ENCODE data around the gene PML. TPM values are rescaled to one million over a fixed set of nuclear protein-coding genes. Genes with fewer than 3 reads are reported as not detected.

The PML gene
- total RNA-seq, 1 experiment from 2014 or later: 24.6 TPM

DNA sequence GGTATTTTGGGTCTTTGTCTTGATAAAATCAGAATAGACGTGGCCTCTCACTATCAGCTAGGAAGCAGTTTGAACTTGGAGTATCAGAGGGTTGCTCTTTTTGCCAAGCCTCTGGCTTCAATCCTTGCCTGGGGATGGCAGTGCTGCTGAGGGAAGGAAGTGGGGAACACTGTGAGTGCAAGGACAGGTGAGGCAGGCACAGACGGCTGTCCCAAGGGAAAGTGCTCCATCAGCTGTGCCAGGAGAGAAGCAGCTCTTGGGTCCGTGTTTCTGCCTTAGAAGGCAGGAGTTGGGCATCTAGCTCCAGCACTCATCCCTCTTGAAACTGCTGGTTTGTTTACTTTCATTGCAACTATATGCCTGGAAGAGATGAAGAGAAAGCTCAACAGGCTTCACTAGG is 33.2 kb downstream of the PML start:
- H3K27ac ChIP-seq (ENCODE audit: insufficient read length, low read depth, low read length): no peak overlapping the region
- no peak overlapping the region for H2BK120ac ChIP-seq (ENCODE audit: low read depth, low read length, poor library complexity, severe bottlenecking)
- no peak overlapping the region for H3K9ac ChIP-seq (ENCODE audit: extremely low read depth, insufficient read length, low read length)
- H3K27me3 ChIP-seq (ENCODE audit: insufficient read depth, low read length): no peaks in the 10 kb centered on the region
- no peaks in the 10 kb centered on the region for H4K20me1 ChIP-seq (ENCODE audit: control insufficient read depth, insufficient read depth, insufficient read length)
- no peak overlapping the region for H3K14ac ChIP-seq (ENCODE audit: insufficient read depth, low read length)
- no peak for DNase-seq
- H4K8ac ChIP-seq (replicated peaks; ENCODE audit: insufficient read length, low read depth, low read length): no peak overlapping the region
- WGBS (ENCODE audit: extremely low coverage, insufficient read length, low lambda C conversion rate): no CpG with 5 or more reads among the region's 3 CpGs
- no peak overlapping the region for H2BK12ac ChIP-seq (ENCODE audit: insufficient read length, low read depth, low read length)
- no peak overlapping the region for H2BK5ac ChIP-seq (ENCODE audit: insufficient read length, low read length)
- H3K79me2 ChIP-seq (ENCODE audit: insufficient read depth, low read length): no peaks in the 10 kb centered on the region
- no peaks in the 10 kb centered on the region for H3K23me2 ChIP-seq (ENCODE audit: insufficient read length, low read depth, low read length, poor library complexity, severe bottlenecking)
- H3K4me1 Mint-ChIP-seq: no peaks in the 10 kb centered on the region
- no peak overlapping the region for H3K4me2 ChIP-seq (ENCODE audit: insufficient read depth, insufficient read length, low read length)
- TF ChIP-seq, protein P1, sequence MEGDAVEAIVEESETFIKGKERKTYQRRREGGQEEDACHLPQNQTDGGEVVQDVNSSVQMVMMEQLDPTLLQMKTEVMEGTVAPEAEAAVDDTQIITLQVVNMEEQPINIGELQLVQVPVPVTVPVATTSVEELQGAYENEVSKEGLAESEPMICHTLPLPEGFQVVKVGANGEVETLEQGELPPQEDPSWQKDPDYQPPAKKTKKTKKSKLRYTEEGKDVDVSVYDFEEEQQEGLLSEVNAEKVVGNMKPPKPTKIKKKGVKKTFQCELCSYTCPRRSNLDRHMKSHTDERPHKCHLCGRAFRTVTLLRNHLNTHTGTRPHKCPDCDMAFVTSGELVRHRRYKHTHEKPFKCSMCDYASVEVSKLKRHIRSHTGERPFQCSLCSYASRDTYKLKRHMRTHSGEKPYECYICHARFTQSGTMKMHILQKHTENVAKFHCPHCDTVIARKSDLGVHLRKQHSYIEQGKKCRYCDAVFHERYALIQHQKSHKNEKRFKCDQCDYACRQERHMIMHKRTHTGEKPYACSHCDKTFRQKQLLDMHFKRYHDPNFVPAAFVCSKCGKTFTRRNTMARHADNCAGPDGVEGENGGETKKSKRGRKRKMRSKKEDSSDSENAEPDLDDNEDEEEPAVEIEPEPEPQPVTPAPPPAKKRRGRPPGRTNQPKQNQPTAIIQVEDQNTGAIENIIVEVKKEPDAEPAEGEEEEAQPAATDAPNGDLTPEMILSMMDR (conservative IDR thresholded peaks at IDR 0.05): no peak
- H3K9me3 ChIP-seq (ENCODE audit: control insufficient read depth, low read depth, low read length): no peaks in the 10 kb centered on the region
- H3K18ac ChIP-seq (ENCODE audit: insufficient read length, low read depth, low read length): no peak overlapping the region
- peak overlapping the region in 1 of 3 experiments; percentile 94; a peak in 2 of 7 replicates for H3K27ac Mint-ChIP-seq
- H3K9me3 Mint-ChIP-seq: no peaks in the 10 kb centered on the region
- H3K4me3 Mint-ChIP-seq: no peak overlapping the region
- H3K23ac ChIP-seq (ENCODE audit: insufficient read length, low read depth, low read length): no peak overlapping the region
- H2AFZ ChIP-seq (ENCODE audit: low read length): no peak overlapping the region
- no peak overlapping the region for H4K5ac ChIP-seq (ENCODE audit: insufficient read length, low read depth, low read length)
- no peak overlapping the region for H3K56ac ChIP-seq (ENCODE audit: insufficient read length, low read depth, low read length)
- H3K4ac ChIP-seq (ENCODE audit: low read depth, low read length): no peak overlapping the region
- H3T11ph ChIP-seq (ENCODE audit: low read length): no peak overlapping the region
- no peaks in the 10 kb centered on the region for H3K27me3 Mint-ChIP-seq (ENCODE audit: low read depth)
- no peak overlapping the region for H2AK5ac ChIP-seq (ENCODE audit: insufficient read length, low read length)
- no peaks in the 10 kb centered on the region for H3K79me1 ChIP-seq (ENCODE audit: insufficient read depth, low read depth, low read length, poor library complexity, severe bottlenecking)
- H2BK20ac ChIP-seq (ENCODE audit: low read depth, low read length, poor library complexity, severe bottlenecking): no peak overlapping the region
- peaks cover 15 to 19% (median 16%) of the 10 kb centered on the region in 3 experiments for H3K36me3 Mint-ChIP-seq (ENCODE audit: insufficient read depth in 1 of 3, low read depth in 3 of 3)
- no peaks in the 10 kb centered on the region for H3K4me1 ChIP-seq (ENCODE audit: insufficient read depth, low read length)
- H2BK15ac ChIP-seq (ENCODE audit: low read depth, low read length): no peak overlapping the region
- H4K91ac ChIP-seq (ENCODE audit: insufficient read length, low read depth, low read length): no peak overlapping the region

Measured in H9 (cell line).